8988T (cell line): ENCODE measurements around the gene PARPBP.
"Not testable (repeated sequence)": the region's sequence is repeated elsewhere in the genome, so short reads cannot be mapped to it uniquely, and the experiment has no call there.

Experiments used
- DNase-seq: peaks from one replicate; pipeline ENCODE4 v3.0.0; 2011

The PARPBP gene

GRCh38 chr12:102155206-102155605, 35.2 kb downstream of the PARPBP start:
- not testable (repeated sequence) for DNase-seq

GRCh38 chr12:102163383-102163782, 43.4 kb downstream of the PARPBP start:
- DNase-seq = no peak

- no peak for DNase-seq
These were observed 48.0 kb downstream of the PARPBP start for GRCh38 chr12:102167821-102168604.

- no peak for DNase-seq
These were observed 50.1 kb downstream of the PARPBP start for GRCh38 chr12:102169922-102170621.

- DNase-seq = no peak
These were observed 52.0 kb downstream of the PARPBP start for GRCh38 chr12:102171951-102172350.

- no peak for DNase-seq
These were observed 52.5 kb downstream of the PARPBP start for GRCh38 chr12:102172436-102172835.

- no peak for DNase-seq
These were observed 54.1 kb downstream of the PARPBP start for GRCh38 chr12:102174117-102174516.

GRCh38 chr12:102174761-102175160, 54.8 kb downstream of the PARPBP start:
- no peak for DNase-seq

- no peak for DNase-seq
These were observed 62.7 kb downstream of the PARPBP start for GRCh38 chr12:102182635-102183034.

GRCh38 chr12:102195826-102196225, 75.8 kb downstream of the PARPBP start:
- DNase-seq = no peak

- DNase-seq = no peak
These were observed 77.8 kb downstream of the PARPBP start, which contains the start of gene PMCH for GRCh38 chr12:102197789-102198188. Gene PMCH, minus strand, starts transcription at chr12:102197833. Its CDS starts 63 bp downstream, at chr12:102197770.

GRCh38 chr12:102201436-102202061, 81.6 kb downstream of the PARPBP start:
- no peak for DNase-seq

GRCh38 chr12:102202556-102202955, 82.6 kb downstream of the PARPBP start:
- DNase-seq = no peak

GRCh38 chr12:102204025-102204424, 84.0 kb downstream of the PARPBP start:
- no peak for DNase-seq

- no peak for DNase-seq
These were observed 96.2 kb downstream of the PARPBP start for GRCh38 chr12:102215992-102216691.

GRCh38 chr12:102220736-102221135, 100.8 kb downstream of the PARPBP start:
- no peak for DNase-seq

- no peak for DNase-seq
These were observed 108.0 kb downstream of the PARPBP start for GRCh38 chr12:102227954-102228353.

- DNase-seq = no peak
These were observed 112.1 kb downstream of the PARPBP start for GRCh38 chr12:102232036-102232435.

- no peak for DNase-seq
These were observed 112.5 kb downstream of the PARPBP start for GRCh38 chr12:102232446-102232845.

GRCh38 chr12:102234599-102234998, 114.6 kb downstream of the PARPBP start:
- no peak for DNase-seq

- not testable (repeated sequence) for DNase-seq
These were observed 120.9 kb downstream of the PARPBP start for GRCh38 chr12:102240859-102241258.
